Natural killer cell treated with Interleukin-12 subunit alpha and Interleukin-12 subunit beta and Interleukin-15 and Interleukin-18, amount 100 ng/mL, for 72 hours (primary cell): Measurements from ENCODE around the gene GRK4. TPM values are rescaled to one million over a fixed set of nuclear protein-coding genes. Genes with fewer than 3 reads are reported as not detected.
"Not testable (repeated sequence)": the region's sequence is repeated elsewhere in the genome, so short reads cannot be mapped to it uniquely, and the experiment has no call there.

ENCODE experiments used
- ATAC-seq, 2 donors: fragments of 150-1000 bp; cut with Tn5 transposase in 1 of 2; sonication (Bioruptor Pico), chemical (Tn5 transposase) in 1 of 2; 2 replicates each; pipeline ENCODE4 v1.10.0; 2021
- DNase-seq: peaks from one replicate; pipeline ENCODE4 v3.0.0; 2022; ENCODE audit warnings: low spot score
- H3K27ac Mint-ChIP-seq, 2 donors: 1 replicate in 1 of 2; 2 replicates in 1 of 2; pipeline ENCODE4 v1.8.0; 2022; ENCODE audit warnings: mixed read lengths in 2 of 2, mild to moderate bottlenecking in 1 of 2, moderate library complexity in 1 of 2
- H3K27me3 Mint-ChIP-seq, 2 donors: 1 replicate in 1 of 2; 2 replicates in 1 of 2; pipeline ENCODE4 v1.8.0; 2022; ENCODE audit warnings: mixed read lengths in 2 of 2
- H3K36me3 Mint-ChIP-seq: one replicate; pipeline ENCODE4 v1.8.0; 2022; ENCODE audit warnings: mixed read lengths
- H3K4me1 Mint-ChIP-seq, 2 donors: 1 replicate in 1 of 2; 2 replicates in 1 of 2; pipeline ENCODE4 v1.8.0; 2022; ENCODE audit warnings: low read depth in 2 of 2, mixed read lengths in 2 of 2, mild to moderate bottlenecking in 1 of 2
- H3K4me3 Mint-ChIP-seq: one replicate; pipeline ENCODE4 v1.8.0; 2022; ENCODE audit warnings: mixed read lengths
- H3K9me3 Mint-ChIP-seq: 2 replicates; pipeline ENCODE4 v1.8.0; 2022; ENCODE audit warnings: mixed read lengths
- total RNA-seq, 2 donors: library from RNA; stranded (reverse); gene quantifications; one replicate each; pipeline ENCODE4 v1.2.3, GENCODE V29; 2022

Gene GRK4
- total RNA-seq = 10 to 100 TPM in 1 of 2 donors, 1 to 10 TPM in 1; 8.0 to 12.1 TPM

DNA sequence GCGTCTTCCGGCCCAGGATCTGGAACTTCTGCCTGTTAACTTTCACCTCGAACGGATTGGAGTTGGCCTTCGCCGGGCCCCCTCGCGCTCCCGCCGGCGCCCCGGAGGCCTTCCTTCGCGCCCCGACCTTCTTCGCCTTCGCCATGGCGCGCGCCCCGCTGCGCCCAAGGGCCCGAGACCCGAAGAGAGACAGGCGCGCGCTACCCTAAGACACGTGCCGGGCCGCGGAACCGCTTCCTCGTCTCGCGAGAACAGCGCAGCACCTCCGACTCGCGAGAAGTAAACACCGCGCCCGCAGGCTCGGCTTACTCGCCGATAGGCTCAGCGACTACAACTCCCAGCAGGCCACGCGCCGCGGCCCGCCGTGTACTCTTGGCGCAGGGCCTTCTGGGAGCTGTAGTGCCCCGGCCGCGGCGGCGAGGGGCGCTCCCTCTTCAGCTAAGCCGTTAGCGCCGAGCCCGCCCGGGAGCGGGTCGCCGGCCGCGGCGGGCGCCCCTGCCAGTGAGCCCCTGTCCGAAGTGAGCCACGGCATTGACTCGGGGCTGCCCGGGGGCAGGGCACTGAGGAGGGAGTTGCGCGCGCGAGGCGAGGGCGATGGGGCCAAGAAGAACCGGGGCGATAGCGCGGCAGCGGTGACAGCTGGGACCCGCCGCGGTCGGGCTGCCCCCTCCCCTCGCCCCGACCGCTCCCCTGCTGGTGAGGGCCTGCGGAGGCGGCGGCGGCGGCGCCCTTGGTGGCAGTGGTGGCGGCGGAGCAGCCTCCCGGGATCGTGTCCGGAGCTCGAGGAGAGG lies at the start of gene GRK4, which contains the start of gene NOP14:
TSS of gene GRK4 (plus strand) at position 397 of the 791 bp plus-strand sequence. CDS start 500 bp downstream, outside the sequence.
TSS of gene NOP14 (minus strand) at position 232 of the 791 bp plus-strand sequence. CDS start at position 145, 87 bp downstream.
- ATAC-seq = peak; percentile 95 to 98
- H3K4me1 Mint-ChIP-seq = peaks cover 29 to 36% of the 10 kb centered on the region in 2 donors
- peaks cover 2% of the 10 kb centered on the region for H3K36me3 Mint-ChIP-seq
- H3K9me3 Mint-ChIP-seq = no peaks in the 10 kb centered on the region
- peak within 1 kb of the TSS; percentile 87 for H3K4me3 Mint-ChIP-seq
- peak within 1 kb of the TSS; percentile 76 to 86 for H3K27ac Mint-ChIP-seq
- no peaks in the 10 kb centered on the region for H3K27me3 Mint-ChIP-seq
- DNase-seq = peak; percentile 99

DNA sequence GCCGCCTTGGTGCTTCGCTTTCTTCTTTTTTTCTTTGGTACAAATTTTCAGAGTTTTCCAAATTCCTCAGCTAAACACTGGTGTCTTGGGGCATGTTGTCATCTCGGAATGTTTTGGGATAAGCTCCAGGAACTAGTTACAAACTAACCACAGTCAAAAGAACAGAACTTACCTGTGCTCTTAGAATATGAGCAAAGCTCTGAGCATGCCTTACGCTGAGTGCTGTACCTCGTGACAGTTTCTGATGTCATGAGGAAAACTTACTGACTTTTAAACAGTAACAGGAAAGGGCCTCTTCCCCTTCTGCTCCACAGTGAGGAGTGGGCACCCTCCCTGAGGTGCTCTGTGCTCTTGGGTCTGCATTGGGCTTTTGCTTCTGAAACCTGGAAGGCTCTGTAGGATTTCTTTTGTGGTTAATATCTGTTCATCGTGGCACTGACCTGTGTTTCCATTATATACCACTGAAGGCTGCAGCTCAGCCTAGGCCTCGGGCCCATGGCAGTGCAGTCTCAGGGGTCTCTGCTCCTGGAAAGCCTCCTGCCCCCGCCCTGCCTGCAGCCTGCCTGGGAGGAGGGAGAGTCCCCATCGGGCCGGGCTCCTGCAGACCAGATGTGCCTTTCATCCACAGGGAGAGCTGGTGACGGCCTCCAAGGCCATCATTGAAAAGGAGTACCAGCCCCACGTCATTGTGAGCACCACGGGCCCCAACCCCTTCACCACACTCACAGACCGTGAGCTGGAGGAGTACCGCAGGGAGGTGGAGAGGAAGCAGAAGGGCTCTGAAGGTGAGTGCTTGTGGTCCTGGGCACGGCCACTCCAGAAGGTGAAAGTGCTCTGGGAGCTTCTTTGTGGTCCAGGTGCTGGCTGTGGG lies 48.9 kb upstream of the GRK4 start:
- no peak for DNase-seq
- peaks cover 33 to 37% of the 10 kb centered on the region in 2 donors for H3K4me1 Mint-ChIP-seq
- H3K36me3 Mint-ChIP-seq = peaks cover 21% of the 10 kb centered on the region
- peak overlapping the region; percentile 26 to 60 for H3K27ac Mint-ChIP-seq
- H3K9me3 Mint-ChIP-seq = no peaks in the 10 kb centered on the region
- H3K27me3 Mint-ChIP-seq = no peaks in the 10 kb centered on the region
- ATAC-seq = peak in 1 of 2 donors; percentile 62
- no peak overlapping the region for H3K4me3 Mint-ChIP-seq

DNA sequence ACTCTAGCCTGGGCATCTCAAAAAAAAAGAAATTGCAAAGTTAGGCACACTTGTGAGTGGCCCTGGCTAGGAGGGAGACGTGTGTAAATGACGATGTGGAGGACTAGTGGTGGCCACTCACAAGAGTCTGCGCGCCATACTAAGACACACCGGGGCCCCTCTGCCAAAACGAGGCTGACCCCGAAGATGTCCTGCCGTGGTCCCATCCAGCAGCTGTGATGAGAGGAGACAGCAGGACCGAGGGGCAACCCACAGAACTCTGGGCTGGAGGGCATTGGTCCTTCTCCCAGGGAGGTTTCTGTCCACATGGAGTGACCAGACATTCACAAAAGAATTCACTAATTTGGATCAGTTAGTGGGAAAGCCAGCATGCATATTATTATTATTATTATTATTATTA lies 47.6 kb upstream of the GRK4 start:
- no peaks in the 10 kb centered on the region for H3K9me3 Mint-ChIP-seq
- ATAC-seq (no peak), DNase-seq (no peak)
- peaks cover 34% of the 10 kb centered on the region for H3K36me3 Mint-ChIP-seq
- H3K4me3 Mint-ChIP-seq = no peak overlapping the region
- no peaks in the 10 kb centered on the region for H3K27me3 Mint-ChIP-seq
- peaks cover 45 to 46% of the 10 kb centered on the region in 2 donors for H3K4me1 Mint-ChIP-seq
- H3K27ac Mint-ChIP-seq = no peak overlapping the region

DNA sequence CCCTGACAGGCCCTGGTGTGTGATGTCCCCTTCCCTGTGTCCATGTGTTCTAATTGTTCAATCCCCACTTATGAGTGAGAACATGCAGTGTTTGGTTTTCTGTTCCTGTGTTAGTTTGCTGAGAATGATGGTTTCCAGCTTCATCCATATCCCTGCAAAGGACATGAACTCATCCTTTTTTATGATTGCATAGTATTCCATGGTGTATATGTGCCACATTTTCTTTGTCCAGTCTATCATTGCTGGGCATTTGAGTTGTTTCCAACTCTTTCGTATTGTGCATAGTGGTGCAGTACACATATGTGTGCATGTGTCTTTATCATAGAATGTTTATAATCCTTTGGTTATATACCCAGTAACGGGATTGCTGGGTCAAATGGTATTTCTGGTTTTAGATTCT lies 46.7 kb upstream of the GRK4 start:
- H3K27me3 Mint-ChIP-seq = not testable (repeated sequence)

DNA sequence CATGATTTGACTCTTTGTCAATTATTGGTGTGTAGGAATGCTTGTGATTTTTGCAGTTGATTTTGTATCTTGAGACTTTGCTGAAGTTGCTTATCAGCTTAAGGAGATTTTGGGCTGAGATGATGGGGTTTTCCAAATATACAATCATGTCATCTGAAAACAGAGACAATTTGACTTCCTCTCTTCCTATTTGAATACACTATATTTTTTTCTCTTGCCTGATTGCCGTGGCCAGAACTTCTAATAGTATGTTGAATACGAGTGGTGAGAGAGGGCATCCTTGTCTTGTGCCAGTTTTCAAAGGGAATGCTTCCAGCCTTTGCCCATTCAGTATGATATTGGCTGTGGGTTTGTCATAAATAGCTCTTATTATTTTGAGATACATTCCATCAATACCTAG lies 45.1 kb upstream of the GRK4 start:
- Mint-ChIP-seq H3K27ac (peak overlapping the region; percentile 6 to 20), H3K36me3 (peaks cover 44% of the 10 kb centered on the region), H3K4me1 (peaks cover 62 to 63% of the 10 kb centered on the region in 2 donors)
- DNase-seq, H3K4me3 Mint-ChIP-seq, H3K9me3 Mint-ChIP-seq, ATAC-seq, H3K27me3 Mint-ChIP-seq: not testable (repeated sequence)

More for the DNA sequence above, 46.7 kb upstream of the GRK4 start:
- ATAC-seq, H3K4me3 Mint-ChIP-seq, DNase-seq, H3K9me3 Mint-ChIP-seq: not testable (repeated sequence)
- H3K4me1 Mint-ChIP-seq = peaks cover 51 to 52% of the 10 kb centered on the region in 2 donors
- peaks cover 39% of the 10 kb centered on the region for H3K36me3 Mint-ChIP-seq
- H3K27ac Mint-ChIP-seq = peak overlapping the region; percentile 12 to 20

DNA sequence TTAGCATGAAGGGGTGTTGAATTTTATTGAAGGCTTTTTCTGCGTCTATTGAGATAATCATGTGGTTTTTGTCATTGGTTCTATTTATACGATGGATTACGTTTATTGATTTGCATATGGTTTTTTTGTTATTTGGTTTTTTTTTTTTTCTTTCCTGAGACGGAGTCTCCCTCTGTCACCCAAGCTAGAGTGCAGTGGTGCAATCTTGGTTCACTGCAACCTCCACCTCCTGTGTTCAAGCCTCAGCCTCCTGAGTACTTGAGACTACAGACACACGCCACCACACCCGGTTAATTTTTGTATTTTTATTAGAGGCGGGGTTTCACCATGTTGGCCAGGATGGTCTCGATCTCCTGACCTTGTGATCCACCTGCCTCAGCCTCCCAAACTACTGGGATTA lies 44.7 kb upstream of the GRK4 start:
- not testable (repeated sequence) for H3K27me3 Mint-ChIP-seq, ATAC-seq, DNase-seq, H3K4me3 Mint-ChIP-seq, H3K9me3 Mint-ChIP-seq
- H3K36me3 Mint-ChIP-seq = peaks cover 44% of the 10 kb centered on the region
- peaks cover 66 to 67% of the 10 kb centered on the region in 2 donors for H3K4me1 Mint-ChIP-seq
- H3K27ac Mint-ChIP-seq = peak overlapping the region; percentile 6 to 20

DNA sequence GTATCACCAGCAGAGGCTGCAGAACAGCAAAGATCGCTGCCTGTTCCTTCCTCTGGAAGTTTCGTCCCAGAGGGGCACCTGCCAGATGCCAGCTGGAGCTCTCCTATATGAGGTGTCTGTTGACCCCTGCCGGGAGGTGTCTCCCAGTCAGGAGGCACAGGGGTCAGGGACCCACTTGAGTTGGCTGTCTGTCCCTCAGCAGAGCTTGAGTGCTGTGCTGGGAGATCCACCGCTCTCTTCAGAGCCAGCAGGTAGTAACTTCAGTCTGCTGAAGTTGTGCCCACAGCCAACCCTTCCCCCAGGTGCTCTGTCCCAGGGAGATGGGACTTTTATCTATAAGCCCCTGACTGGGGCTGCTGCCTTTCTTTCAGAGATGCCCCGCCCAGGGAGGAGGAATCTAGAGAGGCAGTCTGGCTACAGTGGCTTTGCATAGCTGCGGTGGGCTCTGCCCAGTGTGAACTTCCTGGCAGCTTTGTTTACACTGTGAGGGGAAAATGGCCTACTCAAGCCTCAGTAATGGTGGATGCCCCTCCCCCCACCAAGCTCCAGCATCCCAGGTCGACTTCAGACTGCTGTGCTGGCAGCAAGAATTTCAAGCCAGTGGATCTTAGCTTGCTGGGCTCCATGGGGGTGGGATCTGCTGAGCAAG lies 40.8 kb upstream of the GRK4 start:
- DNase-seq = peak; percentile 76
- Mint-ChIP-seq H3K36me3 (peaks cover 34% of the 10 kb centered on the region), H3K4me1 (peaks cover 49 to 53% of the 10 kb centered on the region in 2 donors), H3K27ac (peak overlapping the region; percentile 89 to 92), H3K4me3 (peak overlapping the region; percentile 63)
- not testable (repeated sequence) for H3K9me3 Mint-ChIP-seq, H3K27me3 Mint-ChIP-seq
- peak; percentile 55 to 59 for ATAC-seq

DNA sequence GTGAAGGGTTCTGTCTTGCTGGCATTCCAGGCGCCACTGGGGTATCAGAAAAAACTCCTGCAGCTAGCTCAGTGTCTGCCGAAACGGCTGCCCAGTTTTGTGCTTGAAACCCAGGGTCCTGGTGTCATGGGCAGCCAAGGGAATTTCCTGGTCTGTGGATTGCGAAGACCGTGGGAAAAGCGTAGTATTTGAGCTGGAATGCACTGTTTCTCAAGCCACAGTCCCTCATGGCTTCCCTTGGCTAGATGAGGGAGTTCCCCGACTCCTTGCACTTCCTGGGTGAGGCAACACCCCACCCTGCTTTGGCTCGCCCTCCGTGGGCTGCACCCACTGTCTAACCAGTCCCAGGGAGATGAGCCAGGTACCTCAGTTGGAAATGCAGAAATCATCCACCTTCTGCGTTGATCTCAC lies 40.2 kb upstream of the GRK4 start:
- H3K27ac Mint-ChIP-seq = peak overlapping the region; percentile 89 to 92
- no peaks in the 10 kb centered on the region for H3K27me3 Mint-ChIP-seq
- peaks cover 31% of the 10 kb centered on the region for H3K36me3 Mint-ChIP-seq
- no peaks in the 10 kb centered on the region for H3K9me3 Mint-ChIP-seq
- H3K4me3 Mint-ChIP-seq = peak overlapping the region; percentile 63
- DNase-seq (peak; percentile 64), ATAC-seq (peak; percentile 53 to 64)
- H3K4me1 Mint-ChIP-seq = peaks cover 44 to 47% of the 10 kb centered on the region in 2 donors

DNA sequence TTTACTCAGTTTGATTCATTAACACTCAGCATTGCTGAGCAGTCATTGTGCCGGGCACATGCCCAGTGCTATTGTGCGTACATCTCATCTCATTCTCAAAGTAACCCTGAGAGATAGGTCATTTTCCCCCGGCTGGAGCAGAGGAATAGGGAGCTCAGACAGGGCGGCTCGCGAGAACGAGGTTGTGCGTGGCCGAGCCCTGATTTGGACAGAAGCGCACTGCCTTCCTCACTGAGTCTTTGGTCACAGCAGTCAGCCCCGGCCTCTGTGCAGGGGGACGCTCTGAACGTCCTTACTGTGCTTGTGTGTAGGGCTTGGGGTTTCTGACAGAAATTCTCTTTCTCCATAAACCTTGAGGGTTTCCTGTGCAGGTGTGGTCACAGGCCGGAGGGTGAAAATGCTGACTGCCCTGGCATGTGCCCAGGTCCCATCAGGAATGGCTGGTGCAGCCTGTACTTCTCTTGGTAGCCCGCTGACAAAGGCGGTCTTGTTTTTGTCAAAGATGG lies 39.6 kb upstream of the GRK4 start:
- peak overlapping the region; percentile 27 for H3K4me3 Mint-ChIP-seq
- peaks cover 26% of the 10 kb centered on the region for H3K36me3 Mint-ChIP-seq
- DNase-seq (no peak), ATAC-seq (no peak)
- H3K4me1 Mint-ChIP-seq = peaks cover 38 to 41% of the 10 kb centered on the region in 2 donors
- no peaks in the 10 kb centered on the region for H3K27me3 Mint-ChIP-seq
- peak overlapping the region; percentile 89 to 92 for H3K27ac Mint-ChIP-seq
- H3K9me3 Mint-ChIP-seq = no peaks in the 10 kb centered on the region

DNA sequence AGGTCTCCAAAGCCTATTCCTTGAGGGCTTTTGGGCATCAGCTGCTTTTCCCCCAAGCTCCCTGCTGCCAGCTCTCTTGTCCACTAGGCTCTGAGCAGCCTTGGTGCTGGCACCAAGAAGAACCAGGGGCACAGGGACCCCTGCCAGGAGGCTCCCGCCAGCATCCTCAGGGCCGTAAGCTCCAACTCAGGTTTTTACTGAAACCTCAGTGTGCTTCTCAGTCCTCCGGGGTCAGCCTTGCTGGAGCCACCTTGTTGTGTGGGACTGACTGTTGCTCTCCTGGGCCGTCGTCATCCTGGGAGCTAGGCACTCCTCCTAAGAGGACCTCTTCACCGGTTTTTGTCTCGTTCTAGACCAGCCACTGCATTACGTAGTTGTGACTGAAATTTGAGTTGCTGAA lies 39.1 kb upstream of the GRK4 start:
- Mint-ChIP-seq H3K36me3 (peaks cover 26% of the 10 kb centered on the region), H3K27me3 (no peaks in the 10 kb centered on the region), H3K27ac (peak overlapping the region in 1 of 2 donors; percentile 65)

DNA sequence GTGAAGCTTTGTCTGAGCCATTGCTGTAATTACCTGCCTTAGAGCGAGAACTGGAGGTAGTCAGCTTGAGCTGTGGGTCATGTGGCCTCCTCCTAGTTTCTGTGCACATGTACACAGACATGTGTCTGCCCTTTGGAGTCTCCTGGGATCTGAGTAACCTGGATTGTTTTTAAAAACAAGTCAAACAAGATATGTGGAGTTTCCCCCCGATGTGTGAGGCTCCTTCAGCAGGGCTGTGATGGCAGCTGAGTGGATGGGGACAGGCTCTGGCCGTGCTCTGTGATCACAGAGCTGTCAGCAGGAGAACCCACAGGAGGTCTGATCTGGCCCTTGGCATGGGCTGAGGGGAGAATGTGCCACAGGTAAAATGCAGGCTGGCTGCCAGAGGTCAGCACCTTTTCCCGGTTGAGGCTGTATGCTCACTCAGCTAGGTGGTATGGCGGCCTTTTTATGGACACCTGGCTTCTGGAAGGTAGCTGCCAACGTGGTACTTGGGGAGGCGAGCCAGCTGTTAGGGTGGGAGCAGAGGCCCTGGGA lies 38.5 kb upstream of the GRK4 start:
- peak overlapping the region in 1 of 2 donors; percentile 65 for H3K27ac Mint-ChIP-seq
- no peaks in the 10 kb centered on the region for H3K27me3 Mint-ChIP-seq
- H3K4me3 Mint-ChIP-seq = no peak overlapping the region
- H3K36me3 Mint-ChIP-seq = peaks cover 20% of the 10 kb centered on the region
- DNase-seq = peak; percentile 39
- H3K9me3 Mint-ChIP-seq = no peaks in the 10 kb centered on the region
- ATAC-seq = no peak
- peaks cover 31 to 37% of the 10 kb centered on the region in 2 donors for H3K4me1 Mint-ChIP-seq

More for the DNA sequence above, 39.1 kb upstream of the GRK4 start:
- Mint-ChIP-seq H3K4me3 (no peak overlapping the region), H3K4me1 (peaks cover 37 to 42% of the 10 kb centered on the region in 2 donors), H3K9me3 (no peaks in the 10 kb centered on the region)
- ATAC-seq (no peak), DNase-seq (peak; percentile 8)

DNA sequence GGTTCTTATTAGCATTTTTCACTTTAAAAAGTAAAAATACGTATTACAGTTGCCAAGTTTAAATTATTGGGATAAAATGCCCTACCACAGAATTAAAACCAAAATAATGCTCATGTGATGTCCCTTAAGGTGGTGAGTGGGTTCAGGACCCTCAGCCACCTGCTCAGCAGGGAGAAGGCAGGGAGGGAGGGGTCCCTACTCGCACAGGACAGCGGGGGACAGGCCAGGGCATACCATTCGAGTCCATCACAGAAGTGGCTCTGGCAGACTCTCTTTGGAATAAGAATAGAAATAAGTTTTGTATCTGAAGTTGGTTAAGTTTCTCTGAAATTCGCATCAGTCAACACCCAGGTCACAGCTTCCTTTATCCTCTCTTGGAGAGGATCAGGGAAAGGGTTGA lies 37.9 kb upstream of the GRK4 start:
- Mint-ChIP-seq H3K4me3 (no peak overlapping the region), H3K9me3 (no peaks in the 10 kb centered on the region), H3K27me3 (no peaks in the 10 kb centered on the region), H3K36me3 (peaks cover 14% of the 10 kb centered on the region), H3K4me1 (peaks cover 24 to 32% of the 10 kb centered on the region in 2 donors), H3K27ac (peak overlapping the region in 1 of 2 donors; percentile 65)
- ATAC-seq (no peak), DNase-seq (peak; percentile 39)
